H1 (cell line): Measurements from ENCODE around the gene GAPT. TPM values are rescaled to one million over a fixed set of nuclear protein-coding genes. Genes with fewer than 3 reads are reported as not detected.

ENCODE experiments used
- CTCF ChIA-PET: fragments of 300-600 bp; sonication (Branson Sonifier 250); formaldehyde crosslinking; loops from one replicate; lab custom pipeline; 2021; ENCODE audit not compliant: partially characterized antibody; lab: Charles Lee
- POLR2A ChIA-PET: fragments of 300-600 bp; sonication (Branson Sonifier 250); formaldehyde crosslinking; loops from one replicate; lab custom pipeline; 2021; ENCODE audit warnings: inconsistent platforms; ENCODE audit not compliant: partially characterized antibody; lab: Charles Lee
- DNase-seq, 2 experiments: peaks; one replicate each; pipeline versions ENCODE4 v3.0.0 to v3.0.0-alpha.2; 2010 to 2022; ENCODE audit warnings: low spot score in 2 of 2, low read depth in 1 of 2, mixed read lengths in 1 of 2
- FAIRE-seq: peaks from 2 replicates; lab custom pipeline; 2011; peaks lifted over from hg19 to GRCh38; lab: Jason Lieb, UNC
- H2AFZ ChIP-seq: 2 replicates; pipeline ENCODE4 v1.8.1; 2012; ENCODE audit warnings: low read length, inconsistent platforms
- H2AK5ac ChIP-seq: 2 replicates; pipeline ENCODE4 v1.6.1; 2013; ENCODE audit warnings: low read depth, low read length
- H2BK120ac ChIP-seq: replicated peaks from 2 replicates; pipeline ENCODE3; 2013; ENCODE audit warnings: low read depth, low read length, inconsistent platforms
- H2BK12ac ChIP-seq: 2 replicates; pipeline ENCODE4 v1.6.1; 2013; ENCODE audit warnings: low read depth, low read length
- H2BK15ac ChIP-seq: 2 replicates; pipeline ENCODE4 v1.6.1; 2013; ENCODE audit warnings: low read length
- H2BK20ac ChIP-seq: 2 replicates; pipeline ENCODE4 v1.6.1; 2013; ENCODE audit warnings: low read length
- H2BK5ac ChIP-seq: 2 replicates; pipeline ENCODE4 v1.6.1; 2013; ENCODE audit warnings: low read depth, low read length
- H3K14ac ChIP-seq: 2 replicates; pipeline ENCODE4 v1.6.1; 2013; ENCODE audit warnings: inconsistent platforms; ENCODE audit not compliant: insufficient read length
- H3K18ac ChIP-seq: 2 replicates; pipeline ENCODE4 v1.6.1; 2013; ENCODE audit warnings: low read length; ENCODE audit errors: extremely low read depth
- H3K23ac ChIP-seq: 2 replicates; pipeline ENCODE4 v1.6.1; 2013; ENCODE audit warnings: inconsistent platforms; ENCODE audit not compliant: insufficient read length
- H3K23me2 ChIP-seq: 2 replicates; pipeline ENCODE4 v1.6.1; 2013; ENCODE audit warnings: low read depth, low read length
- H3K27ac ChIP-seq: 2 replicates; pipeline ENCODE4 v1.6.1; 2011; ENCODE audit warnings: low read depth, low read length, inconsistent platforms
- H3K27me3 ChIP-seq, 4 experiments: replicated peaks in 1 of 4; 1 replicate in 1 of 4; 2 replicates in 3 of 4; pipeline versions ENCODE4 v1.6.1 to v1.8.1; 2011 to 2013; ENCODE audit warnings: low read length in 3 of 4, mild to moderate bottlenecking in 3 of 4, inconsistent platforms in 2 of 4, mixed read lengths in 2 of 4, moderate library complexity in 1 of 4; ENCODE audit not compliant: control insufficient read depth in 3 of 4, insufficient read depth in 3 of 4; ENCODE audit errors: extremely low read depth in 1 of 4
- H3K36me3 ChIP-seq, 4 experiments: 2 replicates each; pipeline versions ENCODE4 v1.6.1 to v1.8.1; 2011 to 2013; ENCODE audit warnings: mild to moderate bottlenecking in 4 of 4, low read length in 3 of 4, moderate library complexity in 2 of 4, control low read depth in 1 of 4, inconsistent platforms in 1 of 4; ENCODE audit not compliant: insufficient read depth in 4 of 4, control insufficient read depth in 2 of 4
- H3K4ac ChIP-seq: replicated peaks from 2 replicates; pipeline ENCODE3; 2013; ENCODE audit warnings: low read length, low read depth, mixed read lengths, inconsistent platforms; ENCODE audit not compliant: insufficient read length
- H3K4me1 ChIP-seq, 4 experiments: replicated peaks in 1 of 4; 1 replicate in 1 of 4; 2 replicates in 3 of 4; pipeline versions ENCODE4 v1.6.1 to v1.8.1; 2011 to 2013; ENCODE audit warnings: low read length in 3 of 4, inconsistent platforms in 2 of 4, mixed read lengths in 1 of 4; ENCODE audit not compliant: insufficient read depth in 4 of 4, control insufficient read depth in 3 of 4
- H3K4me2 ChIP-seq, 2 experiments: 2 replicates each; pipeline versions ENCODE4 v1.6.1 to v1.8.1; 2011 to 2013; ENCODE audit warnings: low read depth in 2 of 2, low read length in 2 of 2, control low read depth in 1 of 2, inconsistent platforms in 1 of 2, mild to moderate bottlenecking in 1 of 2; ENCODE audit not compliant: insufficient read depth in 1 of 2
- H3K4me3 ChIP-seq, 4 experiments: fragments of 200-600, 300-600 bp in 1 of 4; sonication (generic), shearing (Covaris generic), sonication (Bioruptor Twin) in 1 of 4; 2 replicates each; pipeline versions ENCODE4 v1.5.1 to v1.8.1; 2011 to 2016; ENCODE audit warnings: low read length in 4 of 4, low read depth in 3 of 4, control low read depth in 2 of 4, inconsistent platforms in 2 of 4, mild to moderate bottlenecking in 2 of 4, mixed read lengths in 1 of 4, moderate library complexity in 1 of 4; ENCODE audit not compliant: insufficient read depth in 2 of 4; ENCODE audit errors: extremely low read depth in 1 of 4
- H3K56ac ChIP-seq: replicated peaks from 2 replicates; pipeline ENCODE3; 2013; ENCODE audit warnings: low read depth, mild to moderate bottlenecking, mixed read lengths, low read length, inconsistent platforms; ENCODE audit not compliant: insufficient read length
- H3K79me1 ChIP-seq: 2 replicates; pipeline ENCODE4 v1.6.1; 2013; ENCODE audit warnings: low read depth, low read length, control low read depth
- H3K79me2 ChIP-seq, 2 experiments: 2 replicates each; pipeline versions ENCODE4 v1.6.1 to v1.8.1; 2012 to 2013; ENCODE audit warnings: low read length in 2 of 2, mild to moderate bottlenecking in 2 of 2, inconsistent platforms in 1 of 2; ENCODE audit not compliant: insufficient read depth in 2 of 2, control insufficient read depth in 1 of 2
- H3K9ac ChIP-seq, 4 experiments: replicated peaks in 1 of 4; 1 replicate in 1 of 4; 2 replicates in 3 of 4; pipeline versions ENCODE4 v1.6.1 to v1.8.1; 2011 to 2013; ENCODE audit warnings: low read depth in 3 of 4, low read length in 3 of 4, control low read depth in 2 of 4, mild to moderate bottlenecking in 2 of 4, moderate library complexity in 2 of 4, inconsistent platforms in 1 of 4; ENCODE audit errors: extremely low read depth in 1 of 4
- H3K9me3 ChIP-seq, 2 experiments: 2 replicates each; pipeline versions ENCODE4 v1.6.1 to v1.8.1; 2012 to 2013; ENCODE audit warnings: mild to moderate bottlenecking in 2 of 2, moderate library complexity in 2 of 2, control low read depth in 1 of 2, inconsistent platforms in 1 of 2, low read depth in 1 of 2, low read length in 1 of 2, mixed read lengths in 1 of 2; ENCODE audit not compliant: insufficient read depth in 2 of 2
- H4K20me1 ChIP-seq, 2 experiments: replicated peaks in 1 of 2; 2 replicates each; pipeline versions ENCODE3 to v1.8.1; 2011 to 2013; ENCODE audit warnings: inconsistent platforms in 2 of 2, low read length in 2 of 2, mild to moderate bottlenecking in 1 of 2; ENCODE audit not compliant: insufficient read depth in 2 of 2, control insufficient read depth in 1 of 2
- H4K5ac ChIP-seq: 2 replicates; pipeline ENCODE4 v1.6.1; 2013; ENCODE audit warnings: low read length, low read depth, mixed read lengths, inconsistent platforms; ENCODE audit not compliant: insufficient read length
- H4K8ac ChIP-seq: 2 replicates; pipeline ENCODE4 v1.8.0; 2013; ENCODE audit warnings: mild to moderate bottlenecking, moderate library complexity, low read length, inconsistent platforms; ENCODE audit not compliant: insufficient read depth; ENCODE audit errors: extremely low read depth
- H4K91ac ChIP-seq: replicated peaks from 2 replicates; pipeline ENCODE3; 2013; ENCODE audit warnings: low read length, mixed read lengths, inconsistent platforms; ENCODE audit not compliant: insufficient read length
- CHD1 ChIP-seq: IDR thresholded peaks from 2 replicates; pipeline ENCODE4 v1.6.1; 2012; ENCODE audit warnings: low read depth, low read length, improper control_type of control experiment
- CTCF ChIP-seq, 3 experiments: IDR thresholded peaks; 1 replicate in 2 of 3; 2 replicates in 1 of 3; pipeline versions ENCODE4 v1.5.1 to v1.6.1; 2011; ENCODE audit warnings: low read length in 3 of 3, mild to moderate bottlenecking in 3 of 3, inconsistent platforms in 2 of 3, low read depth in 1 of 3, moderate library complexity in 1 of 3; ENCODE audit not compliant: insufficient read depth in 1 of 3; ENCODE audit errors: control extremely low read depth in 1 of 3
- GTF2F1 ChIP-seq: IDR thresholded peaks from 2 replicates; pipeline ENCODE4 v1.6.1; 2012; ENCODE audit warnings: low read depth, low read length, improper control_type of control experiment, borderline replicate concordance
- HDAC6 ChIP-seq: IDR thresholded peaks from one replicate; pipeline ENCODE4 v1.7.1; 2012; ENCODE audit warnings: low read depth, mild to moderate bottlenecking, inconsistent platforms, low read length, moderate library complexity
- RFX5 ChIP-seq: IDR thresholded peaks from 2 replicates; pipeline ENCODE4 v1.6.1; 2011; ENCODE audit warnings: low read depth, low read length, improper control_type of control experiment, borderline replicate concordance
- SAP30 ChIP-seq: fragments of 300-600 bp; sonication (generic); IDR thresholded peaks from 2 replicates; pipeline ENCODE4 v1.7.1; 2012; ENCODE audit warnings: low read length, moderate library complexity, mild to moderate bottlenecking, inconsistent platforms; ENCODE audit not compliant: insufficient read depth, insufficient replicate concordance
- SP1 ChIP-seq: IDR thresholded peaks from 2 replicates; pipeline ENCODE4 v1.6.1; 2011; ENCODE audit warnings: low read depth, low read length
- TAF1 ChIP-seq: IDR thresholded peaks from 2 replicates; pipeline ENCODE4 v1.6.1; 2011; ENCODE audit warnings: mild to moderate bottlenecking, low read depth, low read length
- WGBS, 2 experiments: shearing (Covaris generic) in 1 of 2; methylation state at CpG; one replicate each; pipeline versions ENCODE4 v1.1.6 to v1.1.7; 2013 to 2015; ENCODE audit warnings: low lambda C conversion rate in 2 of 2, mixed read lengths in 2 of 2, inconsistent platforms in 1 of 2, low coverage in 1 of 2, missing lambda C conversion rate in 1 of 2; ENCODE audit not compliant: insufficient replicate concordance in 2 of 2, insufficient coverage in 1 of 2, insufficient read length in 1 of 2; ENCODE audit errors: extremely low coverage in 1 of 2, missing lambda C conversion rate in 1 of 2; 5-methylcytosine and 5-hydroxymethylcytosine counted together
- polyA plus RNA-seq, 7 experiments: library from polyadenylated mRNA; depleted of rRNA in 3 of 7; stranded (reverse) in 5 of 7; unstranded in 2 of 7; fragments of >200 nt in 5 of 7; fragments of 200-250 nt in 2 of 7; gene quantifications; 1 replicate in 5 of 7; 2 replicates in 1 of 7; 4 replicates in 1 of 7; pipeline versions ENCODE4 v1.2.1 to v1.2.3, GENCODE V29; 2011 to 2013; ENCODE audit warnings: missing spikeins in 2 of 7, mixed read lengths in 2 of 7
- total RNA-seq: library from RNA; stranded (reverse); fragmentation: NEBNext Ultra II Directional; extraction: Animal tissue kit (Norgen Biotek cat#: 25700); gene quantifications from 2 replicates; pipeline ENCODE4 v1.2.1, GENCODE V29; 2021
- TF ChIP-seq, protein P1 (sequence below): IDR thresholded peaks from 2 replicates; pipeline ENCODE4 v1.6.1; 2012; ENCODE audit warnings: inconsistent platforms

GAPT gene
- total and polyA plus RNA-seq, 2 of the 8 experiments (the other 6 are each of a cell fraction or from before 2014, with no cell fraction given) = not detected

DNA sequence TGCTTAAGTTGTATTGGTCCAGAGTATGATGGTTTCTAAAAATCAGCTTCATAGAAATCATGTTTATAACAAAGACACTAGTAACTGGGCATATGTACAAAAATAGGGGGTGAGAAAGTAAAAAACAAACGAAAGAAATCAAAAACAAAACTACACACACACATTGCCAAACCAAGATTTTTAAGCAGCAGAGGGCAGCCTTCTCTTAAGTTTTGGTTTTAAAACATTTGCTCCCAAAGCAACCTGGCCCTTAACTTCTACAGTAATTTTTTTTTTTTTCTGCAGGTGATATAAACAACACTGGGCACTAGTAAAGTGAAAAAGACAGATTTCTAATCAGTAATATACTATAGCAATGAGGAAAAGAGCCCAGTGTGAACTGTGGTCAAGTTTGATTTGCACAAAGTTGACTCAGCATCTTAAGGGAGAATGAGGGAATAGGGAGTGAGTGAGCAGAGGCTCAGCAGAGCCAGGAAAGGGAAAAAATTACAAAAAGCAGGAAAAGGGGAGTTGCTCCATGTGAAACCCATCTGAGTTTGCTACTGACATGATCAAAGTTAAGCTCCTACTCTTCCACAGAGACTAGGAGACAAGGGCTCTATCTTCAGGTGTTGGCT is 13.4 kb upstream of the GAPT start:
- H3K4ac ChIP-seq = no peak overlapping the region
- no peaks in the 10 kb centered on the region for H3K79me1 ChIP-seq
- H3K4me2 ChIP-seq = no peak overlapping the region
- H4K5ac ChIP-seq = no peak overlapping the region
- H2BK20ac ChIP-seq = no peak overlapping the region
- no peak overlapping the region for H2BK12ac ChIP-seq
- no peak overlapping the region for H4K8ac ChIP-seq
- H3K9me3 ChIP-seq = peaks cover 16 to 17% of the 10 kb centered on the region in 2 experiments
- H3K18ac ChIP-seq = no peak overlapping the region
- peaks cover 3% of the 10 kb centered on the region; the same call in 1 of the 2 replicates for H3K23me2 ChIP-seq
- 0 out of 2 replicates have a peak overlapping the region, but pooled peaks have one; percentile 61 for H2AFZ ChIP-seq
- H4K91ac ChIP-seq = no peak overlapping the region
- POLR2A ChIA-PET = no interaction called here
- H3K14ac ChIP-seq = no peak overlapping the region
- H3K9ac ChIP-seq = no peak overlapping the region
- FAIRE-seq = no peak
- no peak overlapping the region for H3K23ac ChIP-seq
- no peak overlapping the region for H2BK15ac ChIP-seq
- H3K56ac ChIP-seq = no peak overlapping the region
- no peak for DNase-seq
- 0 out of 4 replicates have a peak, but pooled peaks cover 0 to 3% of the 10 kb centered on the region in 2 experiments for H3K79me2 ChIP-seq
- no peak overlapping the region for H3K4me3 ChIP-seq
- H3K27ac ChIP-seq = no peak overlapping the region
- H2AK5ac ChIP-seq = no peak overlapping the region
- H2BK5ac ChIP-seq = no peak overlapping the region
- CTCF ChIA-PET = interaction anchor here (0.6 to 3.9 kb wide), 22 partner anchors 9 to 1091 kb away, joined by 3 to 56 read pairs (median 4); no protein-coding TSS in a partner anchor
- no peaks in the 10 kb centered on the region for H3K4me1 ChIP-seq
- peaks cover 0 to 3% (median 0%) of the 10 kb centered on the region in 4 experiments; a peak in 1 of 8 replicates for H3K36me3 ChIP-seq
- H3K27me3 ChIP-seq = no peaks in the 10 kb centered on the region
- H2BK120ac ChIP-seq = no peak overlapping the region
- 53% methylated on average over 1 of the region's 1 CpG; no CpG with 5 or more reads in 1 of the 2 experiments for WGBS, 2 experiments
- H4K20me1 ChIP-seq = peaks cover 0 to 5% of the 10 kb centered on the region in 2 experiments
- TF ChIP-seq, protein P1, sequence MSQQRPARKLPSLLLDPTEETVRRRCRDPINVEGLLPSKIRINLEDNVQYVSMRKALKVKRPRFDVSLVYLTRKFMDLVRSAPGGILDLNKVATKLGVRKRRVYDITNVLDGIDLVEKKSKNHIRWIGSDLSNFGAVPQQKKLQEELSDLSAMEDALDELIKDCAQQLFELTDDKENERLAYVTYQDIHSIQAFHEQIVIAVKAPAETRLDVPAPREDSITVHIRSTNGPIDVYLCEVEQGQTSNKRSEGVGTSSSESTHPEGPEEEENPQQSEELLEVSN = no peak
- TF ChIP-seq SAP30 (no peak), CHD1 (no peak), SP1 (no peak), TAF1 (no peak), GTF2F1 (no peak), RFX5 (no peak), HDAC6 (no peak), CTCF (IDR thresholded peaks at IDR 0.05; ENCODE audit: control extremely low read depth in 1 of 3, insufficient read depth in 1 of 3, low read depth in 1 of 3, low read length in 3 of 3) (peak in 2 of 3 experiments; percentile 25 to 34; a peak in 2 of 4 replicates)
